GM11168 (cell line): ENCODE data around the gene SCN3A.

ENCODE experiments used
- in situ Hi-C: fragments of 300-500 bp; cut with MboI; formaldehyde crosslinking; loops from one replicate; pipeline ENCODE4 v1.12.0; 2022; ENCODE audit warnings: low sequenced_read_pairs; ENCODE audit not compliant: unreplicated experiment

Gene SCN3A

DNA sequence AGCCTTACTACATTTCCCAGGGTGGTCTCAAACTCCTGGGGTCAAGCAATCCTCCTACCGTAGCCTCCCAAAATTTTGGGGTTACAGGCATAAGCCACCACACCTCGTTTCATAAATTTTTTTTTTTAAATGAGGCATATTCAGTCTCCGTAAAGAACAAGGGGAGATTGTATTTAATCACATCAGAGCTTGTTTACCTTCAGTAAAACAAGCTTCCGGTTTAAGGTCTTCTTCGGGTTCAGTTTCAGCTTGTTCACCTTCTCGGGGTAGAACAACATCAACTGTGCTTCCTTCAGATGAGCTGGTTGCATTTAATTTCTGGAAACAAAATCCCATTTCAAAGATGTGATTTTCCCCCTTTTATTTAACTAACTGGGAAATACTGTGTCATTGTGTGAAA lies 88.6 kb downstream of the SCN3A start:
- in situ Hi-C loops = no loop called here

DNA sequence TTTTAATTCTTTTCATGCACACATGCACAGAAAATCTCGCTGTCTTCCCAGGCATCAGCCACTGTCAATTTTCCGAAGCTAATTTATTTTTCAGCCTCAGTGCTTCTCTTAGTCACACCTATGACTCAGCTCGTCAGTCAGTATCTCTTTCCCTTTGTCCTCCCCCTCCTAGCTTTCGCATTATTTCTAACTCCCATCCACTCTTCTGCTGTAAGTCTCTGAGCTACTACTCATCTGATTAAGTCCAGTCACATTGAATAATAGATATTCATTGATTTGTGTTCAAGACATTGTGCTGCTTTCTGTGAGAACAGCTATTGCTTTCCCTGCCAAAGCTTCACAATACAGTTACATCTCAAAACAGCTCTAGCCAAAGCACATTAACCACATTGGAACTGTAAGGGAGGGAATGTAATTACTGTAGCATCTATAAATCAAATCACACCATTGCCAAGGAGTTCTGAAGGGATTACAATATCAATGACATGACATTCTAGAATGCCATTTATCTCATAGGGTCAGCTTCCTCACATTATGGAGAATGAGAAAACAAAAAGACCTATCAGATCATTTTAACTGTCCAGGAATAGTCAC lies 89.4 kb downstream of the SCN3A start:
- in situ Hi-C loops = no loop called here

DNA sequence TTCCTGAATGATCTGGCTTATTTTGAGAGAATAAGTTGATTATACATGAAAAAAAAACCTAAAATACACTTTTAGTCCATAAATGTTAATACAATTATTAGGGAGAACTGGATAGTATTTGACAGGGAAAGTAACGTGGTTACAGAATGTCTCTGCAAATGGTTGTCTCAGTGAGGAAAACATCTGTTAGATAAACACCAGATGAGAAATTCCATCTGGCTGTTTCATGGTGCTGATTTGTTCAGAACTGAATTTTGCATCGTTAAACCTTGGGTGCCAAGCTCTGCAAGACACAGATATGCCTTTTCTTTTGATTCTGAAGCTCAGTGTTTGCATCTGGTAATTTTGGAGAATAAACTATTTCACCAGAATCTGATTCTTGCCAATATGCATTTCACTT lies 90.4 kb downstream of the SCN3A start:
- in situ Hi-C loops = no loop called here

DNA sequence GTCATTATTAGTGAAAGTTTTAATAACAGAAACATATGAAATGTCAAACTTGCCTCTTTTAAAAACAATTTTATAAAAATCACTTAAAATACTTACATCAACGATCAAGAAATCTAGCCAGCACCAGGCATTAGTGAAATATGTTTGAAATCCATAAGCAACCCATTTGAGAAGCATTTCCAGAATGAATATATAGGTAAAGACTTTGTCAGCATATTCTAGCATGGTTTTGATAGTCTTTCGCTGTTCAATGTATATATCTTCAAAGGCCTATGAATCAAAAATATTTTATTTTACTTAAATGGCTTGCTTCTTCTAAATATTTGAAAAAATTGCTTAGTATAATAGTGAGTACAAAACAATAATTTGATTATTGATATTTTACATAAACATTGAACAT lies 91.1 kb downstream of the SCN3A start:
- in situ Hi-C loops = no loop called here

DNA sequence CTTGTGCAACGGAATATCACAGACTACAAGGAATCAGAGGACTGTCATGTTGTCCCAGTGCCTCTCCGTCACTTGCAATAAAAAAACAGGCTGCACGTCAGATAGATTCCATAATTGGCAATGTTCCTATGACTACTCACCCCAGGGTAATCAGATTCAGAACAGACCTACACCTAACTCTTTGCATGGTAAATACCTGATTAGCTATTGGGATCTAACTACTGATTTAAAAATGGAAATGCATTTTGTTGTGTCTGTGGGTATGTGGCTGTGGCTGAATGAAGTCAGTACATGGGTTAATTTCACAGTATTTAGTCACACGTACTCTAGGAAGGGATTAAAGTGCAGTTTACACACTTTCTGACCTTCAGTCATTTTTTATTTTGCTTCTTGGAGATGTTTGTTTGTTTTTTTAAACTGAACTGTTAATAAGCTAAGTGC lies 91.7 kb downstream of the SCN3A start:
- in situ Hi-C loops = no loop called here

DNA sequence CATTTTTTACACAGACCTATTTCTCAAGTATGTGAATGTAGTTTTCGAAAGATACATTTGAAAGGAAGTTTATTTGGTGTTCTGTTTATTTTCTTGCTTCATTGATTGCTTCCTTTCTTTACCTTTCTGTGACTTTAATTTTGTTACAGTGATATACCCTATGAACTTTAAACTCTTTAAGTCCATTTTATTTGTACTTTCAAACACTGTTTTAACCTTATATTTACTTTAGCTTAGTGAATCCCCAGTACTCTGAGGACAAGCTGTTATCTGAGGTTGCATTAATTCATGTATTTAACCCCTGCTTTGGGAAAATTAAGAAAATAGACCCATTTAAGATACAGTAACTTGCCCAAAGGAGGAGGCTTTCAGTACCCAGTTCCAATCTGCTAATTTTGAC lies 93.5 kb downstream of the SCN3A start:
- in situ Hi-C loops = no loop called here

DNA sequence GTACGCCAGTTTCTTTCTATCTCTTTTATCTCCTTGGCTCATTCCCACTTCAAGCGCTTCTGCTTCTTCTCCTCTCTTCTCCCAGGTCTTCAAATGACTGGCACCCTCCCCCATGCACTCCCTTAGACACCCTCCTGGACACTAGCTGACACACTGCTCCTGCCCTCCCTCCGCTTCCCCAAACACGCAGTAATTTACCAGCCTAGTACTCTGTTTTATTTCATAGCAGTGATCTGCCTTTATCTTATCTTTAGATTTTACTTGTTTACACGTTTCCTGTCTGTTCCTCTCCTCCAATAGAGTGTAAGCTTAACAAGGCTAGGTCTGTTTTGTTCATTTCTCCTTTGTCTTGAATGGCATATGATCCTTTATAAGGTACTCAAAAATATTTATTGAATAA lies 93.9 kb downstream of the SCN3A start:
- in situ Hi-C loops = no loop called here

DNA sequence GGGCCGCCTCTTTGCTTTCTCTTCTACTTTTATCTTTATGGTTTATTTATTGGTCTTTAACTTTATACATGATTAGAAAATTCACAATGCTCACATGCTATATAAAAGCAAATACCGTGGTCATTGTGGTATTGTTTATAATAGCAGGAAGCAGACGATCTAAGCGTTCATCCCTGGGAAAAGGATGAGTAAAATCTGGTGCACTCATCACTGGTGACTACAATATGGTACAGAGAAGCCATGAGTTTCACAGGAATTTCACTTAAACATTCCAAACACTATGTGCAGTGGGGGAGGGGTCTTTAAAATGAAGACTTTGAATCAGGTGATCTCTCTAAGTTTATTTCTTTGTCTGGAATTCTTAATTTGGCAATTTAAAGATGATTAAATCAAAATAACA lies 97.9 kb downstream of the SCN3A start:
- in situ Hi-C loops = no loop called here

DNA sequence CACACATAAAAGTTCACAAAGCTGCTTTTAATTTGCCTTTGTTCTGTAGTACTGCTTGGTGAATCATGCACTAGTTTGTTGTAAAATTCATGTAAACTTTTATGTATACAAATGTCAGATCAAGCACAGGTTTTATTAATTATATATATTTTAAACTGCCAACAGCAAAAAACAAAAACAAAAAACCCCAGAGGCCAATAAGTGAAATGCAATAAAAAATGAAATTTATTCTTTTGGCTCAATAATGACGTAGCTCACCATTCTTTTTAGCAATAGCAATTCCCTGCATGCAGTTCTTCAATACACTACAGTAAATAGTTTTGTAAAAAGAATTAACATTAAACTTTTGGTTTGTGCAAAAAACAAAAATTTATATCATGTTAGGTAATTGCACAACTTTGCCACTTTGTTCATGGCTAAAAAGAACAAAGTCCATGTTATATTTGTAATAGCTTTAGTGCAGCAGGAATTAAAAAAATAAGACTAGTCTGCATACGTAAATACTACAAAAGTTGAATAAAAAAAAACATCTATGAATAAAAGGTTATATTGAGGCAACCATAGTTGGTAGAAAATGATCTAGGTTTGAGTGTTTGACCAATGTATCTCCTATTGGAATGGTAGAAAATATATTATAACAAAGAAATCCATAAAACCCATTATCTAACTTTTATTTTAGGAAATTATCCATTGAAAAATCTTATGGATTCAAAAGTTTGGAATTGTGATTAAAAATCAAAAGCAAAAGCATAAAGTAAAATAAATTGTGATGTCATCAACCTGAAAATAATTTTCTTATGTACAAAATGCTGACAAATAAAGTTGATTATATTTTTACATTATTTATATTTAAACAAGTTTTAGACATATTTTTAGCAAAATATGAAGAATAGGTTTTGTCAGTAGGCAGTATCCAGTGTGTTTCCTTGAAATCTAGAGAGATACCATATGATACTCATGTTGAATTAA lies 115.6 kb downstream of the SCN3A start:
- in situ Hi-C loops = no loop called here

DNA sequence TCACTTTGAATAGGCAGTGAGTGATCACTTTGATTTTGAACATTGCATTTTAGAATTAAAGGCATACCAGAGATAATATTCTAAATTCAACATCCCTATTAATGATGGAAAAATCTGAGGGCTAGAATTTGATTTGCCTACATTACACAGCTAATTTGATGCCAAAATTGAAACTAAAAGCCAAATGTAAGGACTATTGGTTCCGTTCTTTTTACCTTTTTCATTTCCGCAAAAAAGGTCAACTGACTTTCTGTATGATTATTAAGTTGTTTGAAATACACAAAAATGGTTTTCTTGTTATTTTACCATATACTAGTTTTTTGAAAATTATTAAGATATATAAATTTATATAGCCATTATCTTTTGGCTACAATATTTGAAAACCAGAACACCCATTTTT lies 117.5 kb downstream of the SCN3A start:
- in situ Hi-C loops = no loop called here

DNA sequence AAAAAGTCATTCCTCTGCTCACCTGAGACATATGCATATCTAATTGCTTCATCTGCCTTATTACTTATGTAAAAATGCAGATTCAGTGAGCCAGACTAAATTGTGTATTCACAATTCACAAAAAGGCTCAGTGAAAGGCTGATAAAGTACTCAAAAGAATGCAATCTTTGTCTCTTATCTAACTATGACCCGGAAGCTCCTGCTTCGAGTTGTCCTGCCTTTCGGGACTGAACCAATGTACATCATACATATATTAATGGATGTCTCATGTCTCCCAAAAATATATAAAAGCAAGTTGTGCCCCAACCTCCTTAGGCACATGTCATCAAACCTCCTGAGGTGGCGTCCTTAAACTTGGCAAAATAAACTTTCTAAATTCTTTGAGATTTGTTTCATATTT lies 120.5 kb downstream of the SCN3A start:
- in situ Hi-C loops = no loop called here

DNA sequence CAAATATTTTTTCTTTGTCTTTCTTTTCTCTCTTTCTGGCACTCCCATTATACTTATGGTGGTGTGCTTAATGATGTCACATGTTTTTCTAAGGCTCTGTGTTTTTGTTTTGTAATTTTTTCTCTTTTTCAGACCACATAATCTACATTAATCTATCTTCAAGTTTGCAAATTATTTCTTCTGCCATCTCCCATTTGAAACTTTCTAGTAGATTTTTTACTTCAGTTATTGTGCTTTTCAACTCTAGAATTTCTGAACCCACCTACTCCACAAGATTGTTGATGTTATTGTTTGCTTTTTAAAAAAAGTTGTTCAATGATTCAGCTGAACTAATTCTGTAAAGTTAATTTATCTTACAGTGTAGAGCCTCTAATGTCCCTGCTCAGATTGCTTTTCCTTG lies 121.4 kb downstream of the SCN3A start:
- in situ Hi-C loops = no loop called here

DNA sequence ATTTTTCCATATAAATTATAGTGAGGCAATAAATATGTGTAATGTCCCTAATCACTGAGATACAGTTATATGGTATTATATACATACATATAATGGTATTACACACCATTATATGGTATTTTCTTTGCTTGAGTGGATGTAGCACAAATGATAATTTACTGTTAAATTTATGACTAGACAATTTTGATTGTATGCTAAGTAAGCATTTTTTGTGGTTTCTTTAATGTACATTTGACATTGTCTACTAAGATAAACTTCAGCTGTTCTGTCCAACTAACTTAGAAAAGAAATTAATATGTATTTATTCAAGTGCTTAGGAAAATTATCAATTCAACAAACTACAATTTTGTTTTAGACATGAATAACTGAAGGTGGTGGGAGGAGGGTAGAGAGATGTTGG lies 122.6 kb downstream of the SCN3A start:
- in situ Hi-C loops = no loop called here

DNA sequence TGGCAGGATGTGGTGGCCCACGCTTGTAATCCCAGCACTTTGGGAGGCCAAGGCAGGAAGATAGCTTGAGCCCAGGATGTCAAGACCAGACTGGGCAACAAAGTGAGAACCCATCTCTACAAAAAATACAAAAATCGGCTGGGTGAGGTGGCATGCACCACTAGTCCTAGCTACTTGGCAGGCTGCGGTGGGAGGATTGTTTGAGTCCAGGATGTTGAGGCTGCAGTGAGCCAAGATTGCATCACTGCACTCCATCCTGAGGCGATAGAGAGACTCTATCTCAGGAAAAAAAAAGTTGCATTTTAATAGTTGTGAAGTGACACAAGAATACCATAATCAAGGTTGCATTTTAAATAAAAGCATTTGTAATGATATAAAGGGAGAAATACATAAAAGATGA lies 124.4 kb downstream of the SCN3A start:
- in situ Hi-C loops = no loop called here

DNA sequence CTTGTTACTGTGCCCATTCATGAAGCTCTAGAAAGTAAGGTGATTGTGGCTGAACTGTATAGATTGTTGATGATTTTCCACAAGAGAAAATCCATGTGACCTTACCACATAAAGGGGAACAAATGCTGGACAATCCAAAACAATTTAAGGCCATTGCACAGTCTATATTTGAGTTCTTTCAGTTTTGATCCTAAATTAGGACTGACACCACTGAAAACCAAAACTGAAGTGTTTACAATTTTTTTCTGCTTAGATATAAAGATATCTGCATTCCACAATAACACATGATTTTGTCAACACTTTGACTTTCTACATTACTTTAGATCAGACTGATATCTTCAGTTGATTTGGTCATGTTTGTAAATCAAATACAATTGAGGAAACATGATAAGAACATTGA lies 124.9 kb downstream of the SCN3A start:
- in situ Hi-C loops = no loop called here

DNA sequence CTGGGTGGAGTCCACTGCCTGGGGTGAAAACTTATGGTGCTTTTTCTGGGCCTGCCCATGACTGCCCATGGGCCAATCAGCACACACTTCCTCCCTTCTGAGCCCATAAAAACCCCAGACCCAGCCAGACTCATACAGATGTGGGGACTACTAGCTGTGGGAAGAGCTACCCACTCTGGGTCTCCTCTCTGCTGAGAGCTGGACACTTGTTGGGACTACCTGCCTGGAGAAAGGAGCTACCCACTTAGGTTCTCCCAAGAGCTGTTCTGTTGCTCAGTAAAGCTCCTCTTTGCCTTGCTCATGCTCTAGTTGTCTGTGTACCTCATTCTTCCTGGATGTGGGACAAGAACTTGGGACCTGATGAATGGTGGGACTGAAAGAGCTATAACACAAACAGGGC lies 129.0 kb downstream of the SCN3A start:
- in situ Hi-C loops = no loop called here

DNA sequence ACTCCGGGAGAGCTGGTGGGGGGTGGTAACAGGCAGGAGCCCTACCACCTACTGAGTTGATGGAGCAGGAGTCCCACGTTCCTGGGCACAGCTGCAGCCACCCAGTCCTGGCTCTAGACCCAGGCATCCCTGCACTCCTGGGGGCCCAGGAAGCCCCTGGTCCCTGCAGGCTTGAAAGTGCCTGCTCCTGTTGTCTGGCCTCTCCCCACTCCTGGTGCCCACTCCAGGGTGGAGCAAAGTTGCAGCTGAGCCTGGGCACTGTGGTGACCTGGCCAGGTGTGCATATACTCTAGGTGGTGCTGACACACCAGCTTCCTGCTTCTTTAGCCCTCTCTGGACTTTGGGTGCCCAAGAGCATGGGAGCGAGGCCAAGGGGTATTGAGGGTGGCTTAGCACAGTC lies 129.5 kb downstream of the SCN3A start:
- in situ Hi-C loops = no loop called here

DNA sequence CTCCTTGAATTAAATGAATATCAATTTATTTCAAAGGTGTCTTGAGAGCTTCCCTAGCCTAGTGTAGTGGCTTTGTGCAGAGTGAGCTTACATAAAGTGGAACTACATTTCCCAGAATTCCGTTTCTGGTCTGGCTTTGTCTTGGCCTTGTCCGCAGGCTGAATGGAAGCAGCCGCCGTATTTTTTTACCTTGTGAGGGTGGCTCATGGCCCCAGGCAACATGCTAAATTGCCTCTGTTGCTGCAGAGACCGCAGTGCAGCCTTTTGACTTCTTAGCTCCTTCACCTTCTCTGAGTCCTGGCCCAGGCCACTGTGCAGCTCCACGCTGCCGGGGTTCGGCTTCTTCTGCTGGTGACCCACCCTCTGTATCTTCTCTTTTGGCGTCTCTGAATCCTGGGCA lies 133.8 kb downstream of the SCN3A start:
- in situ Hi-C loops = no loop called here

DNA sequence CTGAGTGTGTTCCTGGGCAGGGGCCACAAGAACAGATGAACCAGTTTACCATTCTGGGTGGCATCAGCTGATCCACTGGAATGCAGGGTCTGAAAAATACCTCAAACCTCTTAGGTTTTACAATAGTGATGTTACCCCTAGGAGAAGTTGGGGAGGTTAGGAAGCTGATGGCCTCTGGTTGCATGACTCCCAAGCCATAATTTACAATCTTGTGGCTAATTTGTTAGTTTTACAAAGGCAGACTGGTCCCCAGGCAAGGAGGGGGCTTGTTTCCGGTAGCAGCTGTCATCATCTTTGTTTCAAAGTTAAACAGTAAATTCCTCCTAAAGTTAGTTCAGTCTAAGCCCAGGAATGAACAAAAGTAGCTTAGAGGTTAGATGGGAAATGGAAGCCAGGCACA lies 134.7 kb downstream of the SCN3A start:
- in situ Hi-C loops = no loop called here

DNA sequence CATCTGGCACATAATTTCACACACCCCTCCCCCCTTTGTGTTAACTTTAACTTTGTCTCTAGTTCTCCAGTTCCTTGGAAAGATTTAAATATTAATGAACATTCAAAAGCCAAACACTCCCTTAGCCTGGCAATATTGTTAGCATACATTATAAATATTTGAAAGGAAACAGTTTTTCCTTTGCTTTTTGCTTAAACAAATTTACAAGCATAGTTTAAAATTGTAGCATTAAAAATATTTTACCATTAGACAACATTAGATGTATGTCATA lies 135.4 kb downstream of the SCN3A start:
- in situ Hi-C loops = no loop called here

DNA sequence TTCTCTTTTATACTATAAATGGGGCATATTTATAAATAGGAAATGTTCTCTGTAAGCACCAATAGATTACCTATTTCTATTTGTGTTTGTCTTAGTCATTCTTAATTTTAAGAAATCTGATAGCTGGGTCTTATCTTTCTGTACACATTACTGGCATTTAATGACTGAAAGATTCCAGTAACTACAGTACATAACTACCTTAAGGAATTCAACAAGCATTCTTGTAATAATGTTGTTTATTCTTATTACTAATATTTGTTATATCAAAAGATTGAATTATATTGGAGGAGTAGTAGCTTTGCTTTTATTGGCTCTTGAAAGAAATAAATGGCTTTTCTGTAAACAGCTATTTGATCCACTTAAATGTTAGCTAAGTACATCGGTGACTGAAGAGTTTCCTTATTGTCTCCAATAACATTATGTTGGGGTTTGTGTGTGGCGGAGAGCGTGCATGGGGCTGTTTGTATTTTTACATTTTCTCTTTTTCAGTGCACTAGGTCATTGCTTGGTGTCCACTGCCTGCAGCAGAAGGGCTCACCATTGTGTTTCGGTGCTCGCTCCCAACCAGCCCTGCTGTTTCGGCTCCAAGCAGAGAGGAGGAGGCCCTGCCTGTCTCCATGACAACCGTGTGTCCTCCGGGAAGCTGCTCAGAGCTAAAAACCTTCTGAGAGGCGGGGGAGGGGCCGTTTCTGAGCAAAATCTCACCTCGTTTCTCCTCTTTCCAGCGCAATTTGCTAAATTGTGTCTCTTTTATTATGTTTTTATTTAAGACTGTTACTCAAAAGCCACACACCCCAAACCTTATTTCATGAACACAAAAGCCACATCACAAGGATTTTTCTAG lies 136.0 kb downstream of the SCN3A start:
- in situ Hi-C loops = no loop called here
